KMS-11 (cell line): ENCODE results near the gene PLA2G12A.

Experiments used
- H2AFZ ChIP-seq: fragments of 200-600 bp; sonication (generic); 2 replicates; pipeline ENCODE4 v1.6.1; 2016; ENCODE audit warnings: antibody characterized with exemption, mixed run types, low read depth
- H3K27ac ChIP-seq: fragments of 200-600 bp; sonication (generic); 2 replicates; pipeline ENCODE4 v1.6.1; 2016; ENCODE audit warnings: mild to moderate bottlenecking, mixed run types
- H3K27me3 ChIP-seq: fragments of 200-600 bp; sonication (generic); 2 replicates; pipeline ENCODE4 v1.6.1; 2017; ENCODE audit warnings: mild to moderate bottlenecking, low read depth, mixed run types, moderate library complexity; ENCODE audit not compliant: insufficient read depth
- H3K36me3 ChIP-seq: fragments of 200-600 bp; sonication (generic); 2 replicates; pipeline ENCODE4 v1.6.1; 2017; ENCODE audit warnings: mild to moderate bottlenecking, mixed run types; ENCODE audit not compliant: insufficient read depth
- H3K4me1 ChIP-seq: fragments of 200-600 bp; sonication (generic); 2 replicates; pipeline ENCODE4 v1.6.1; 2016; ENCODE audit warnings: mild to moderate bottlenecking, low read depth, mixed run types; ENCODE audit not compliant: poor library complexity, severe bottlenecking
- H3K4me2 ChIP-seq: fragments of 200-600 bp; sonication (generic); 2 replicates; pipeline ENCODE4 v1.7.0; 2016; ENCODE audit warnings: mild to moderate bottlenecking, mixed run types
- H3K4me3 ChIP-seq: fragments of 200-600 bp; sonication (generic); IDR thresholded peaks from 2 replicates; pipeline ENCODE4 v1.6.1; 2017; ENCODE audit warnings: low read depth, low read length, mixed read lengths; ENCODE audit not compliant: insufficient read depth
- H3K79me2 ChIP-seq: fragments of 200-600 bp; sonication (generic); 2 replicates; pipeline ENCODE4 v1.6.1; 2016; ENCODE audit warnings: low read depth, mixed run types; ENCODE audit not compliant: insufficient read depth
- H3K9ac ChIP-seq: fragments of 200-600 bp; sonication (generic); 2 replicates; pipeline ENCODE4 v1.6.1; 2016; ENCODE audit warnings: mild to moderate bottlenecking, mixed run types
- H4K20me1 ChIP-seq: fragments of 200-600 bp; sonication (generic); 2 replicates; pipeline ENCODE4 v1.6.1; 2016; ENCODE audit warnings: mild to moderate bottlenecking, mixed run types; ENCODE audit not compliant: insufficient read depth
- CTCF ChIP-seq: fragments of 200-600 bp; sonication (generic); conservative IDR thresholded peaks from 2 replicates; pipeline ENCODE4 v1.6.1; 2017; ENCODE audit warnings: low read depth, mild to moderate bottlenecking, antibody characterized with exemption, low read length, moderate library complexity, mixed read lengths

PLA2G12A gene

GRCh38 chr4:109718759-109719158, 11.1 kb downstream of the PLA2G12A start:
- no peak overlapping the region for H3K9ac ChIP-seq
- TF ChIP-seq CTCF: no peak
- no peaks in the 10 kb centered on the region for H3K36me3 ChIP-seq
- H3K4me1 ChIP-seq: peaks cover 5% of the 10 kb centered on the region
- H3K79me2 ChIP-seq: no peaks in the 10 kb centered on the region
- no peak overlapping the region for H3K4me3 ChIP-seq
- no peaks in the 10 kb centered on the region for H3K27me3 ChIP-seq
- H3K27ac ChIP-seq: no peak overlapping the region
- no peak overlapping the region for H2AFZ ChIP-seq
- H4K20me1 ChIP-seq: no peaks in the 10 kb centered on the region
- H3K4me2 ChIP-seq: no peak overlapping the region

- no peaks in the 10 kb centered on the region for H3K27me3 ChIP-seq
- no peak overlapping the region for H3K9ac ChIP-seq
- H2AFZ ChIP-seq: no peak overlapping the region
- no peak overlapping the region for H3K27ac ChIP-seq
- no peak for TF ChIP-seq CTCF
- H3K4me2 ChIP-seq: no peak overlapping the region
- H3K4me1 ChIP-seq: peaks cover 26% of the 10 kb centered on the region
- H3K4me3 ChIP-seq: no peak overlapping the region
- no peaks in the 10 kb centered on the region for H3K79me2 ChIP-seq
- no peaks in the 10 kb centered on the region for H3K36me3 ChIP-seq
- no peaks in the 10 kb centered on the region for H4K20me1 ChIP-seq
Observed at GRCh38 chr4:109713500-109713899, 16.4 kb downstream of the PLA2G12A start.

- Histone ChIP-seq H3K4me2 (peak overlapping the region; percentile 77), H3K79me2 (no peaks in the 10 kb centered on the region), H2AFZ (peak overlapping the region; percentile 23; the same call in 1 of the 2 replicates), H3K27ac (peak overlapping the region; percentile 70), H3K36me3 (no peaks in the 10 kb centered on the region), H3K9ac (peak overlapping the region; percentile 16; the same call in 1 of the 2 replicates), H3K27me3 (no peaks in the 10 kb centered on the region), H3K4me3 (no peak overlapping the region), H3K4me1 (peaks cover 59% of the 10 kb centered on the region), H4K20me1 (no peaks in the 10 kb centered on the region)
- no peak for TF ChIP-seq CTCF
Observed at GRCh38 chr4:109708990-109709389, 20.9 kb downstream of the PLA2G12A start.

GRCh38 chr4:109708435-109708834, 21.4 kb downstream of the PLA2G12A start:
- Histone ChIP-seq H3K79me2 (no peaks in the 10 kb centered on the region), H3K27me3 (no peaks in the 10 kb centered on the region), H3K27ac (peak overlapping the region; percentile 70), H3K4me2 (peak overlapping the region; percentile 77), H3K4me3 (no peak overlapping the region), H3K36me3 (no peaks in the 10 kb centered on the region), H4K20me1 (no peaks in the 10 kb centered on the region), H2AFZ (peak overlapping the region; percentile 23; the same call in 1 of the 2 replicates), H3K9ac (peak overlapping the region; percentile 16; the same call in 1 of the 2 replicates), H3K4me1 (peaks cover 65% of the 10 kb centered on the region)
- TF ChIP-seq CTCF: no peak
